Choroid plexus epithelial cell (primary cell): ENCODE measurements around the gene BCR.
A peak's percentile ranks its signal among the peaks of the same experiment; 100 is the strongest.

Experiments used
- DNase-seq: peaks from one replicate; pipeline ENCODE4 v3.0.0-alpha.2; 2010; ENCODE audit warnings: low read depth
- H3K4me3 ChIP-seq: 2 replicates; pipeline ENCODE4 v1.5.1; 2011; ENCODE audit warnings: low read depth, mild to moderate bottlenecking, control low read depth, low read length, moderate library complexity
- TF ChIP-seq, protein P1 (sequence below): conservative IDR thresholded peaks from 2 replicates; pipeline ENCODE4 v1.5.1; 2011; ENCODE audit warnings: low read depth, mild to moderate bottlenecking, control low read depth, inconsistent platforms, low read length, moderate library complexity

The BCR gene

GRCh38 chr22:23241562-23242472, 61.5 kb downstream of the BCR start:
- DNase-seq, result no peak
- H3K4me3 ChIP-seq, result no peak overlapping the region
- TF ChIP-seq, protein P1, sequence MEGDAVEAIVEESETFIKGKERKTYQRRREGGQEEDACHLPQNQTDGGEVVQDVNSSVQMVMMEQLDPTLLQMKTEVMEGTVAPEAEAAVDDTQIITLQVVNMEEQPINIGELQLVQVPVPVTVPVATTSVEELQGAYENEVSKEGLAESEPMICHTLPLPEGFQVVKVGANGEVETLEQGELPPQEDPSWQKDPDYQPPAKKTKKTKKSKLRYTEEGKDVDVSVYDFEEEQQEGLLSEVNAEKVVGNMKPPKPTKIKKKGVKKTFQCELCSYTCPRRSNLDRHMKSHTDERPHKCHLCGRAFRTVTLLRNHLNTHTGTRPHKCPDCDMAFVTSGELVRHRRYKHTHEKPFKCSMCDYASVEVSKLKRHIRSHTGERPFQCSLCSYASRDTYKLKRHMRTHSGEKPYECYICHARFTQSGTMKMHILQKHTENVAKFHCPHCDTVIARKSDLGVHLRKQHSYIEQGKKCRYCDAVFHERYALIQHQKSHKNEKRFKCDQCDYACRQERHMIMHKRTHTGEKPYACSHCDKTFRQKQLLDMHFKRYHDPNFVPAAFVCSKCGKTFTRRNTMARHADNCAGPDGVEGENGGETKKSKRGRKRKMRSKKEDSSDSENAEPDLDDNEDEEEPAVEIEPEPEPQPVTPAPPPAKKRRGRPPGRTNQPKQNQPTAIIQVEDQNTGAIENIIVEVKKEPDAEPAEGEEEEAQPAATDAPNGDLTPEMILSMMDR, result no peak

DNA sequence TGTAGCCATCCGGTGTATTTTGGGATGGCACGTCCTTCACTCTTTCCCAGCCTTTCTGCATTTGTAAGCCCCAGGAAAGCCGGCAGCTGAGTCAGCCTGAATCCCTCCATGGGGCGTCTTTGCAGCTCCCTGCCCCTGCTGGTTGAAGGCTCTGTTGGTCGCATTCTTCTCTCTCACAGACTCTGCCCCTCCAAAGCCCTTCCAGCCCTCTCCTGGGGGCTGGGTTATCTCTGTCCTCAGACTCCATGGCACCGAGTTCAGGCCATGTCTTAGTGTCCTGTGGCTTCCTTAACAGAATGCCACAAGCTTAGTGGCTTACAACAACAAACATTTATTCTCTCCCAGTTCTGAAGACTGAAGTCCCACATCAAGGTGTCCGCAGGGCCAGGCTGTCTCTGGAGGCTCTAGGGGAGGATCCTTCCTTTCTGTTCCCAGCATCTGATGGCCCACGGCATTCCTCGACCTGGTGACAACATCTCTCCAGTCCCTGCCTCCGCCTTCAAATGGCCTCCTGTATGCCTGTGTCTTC, 62.2 kb downstream of the BCR start:
- H3K4me3 ChIP-seq, result no peak overlapping the region
- DNase-seq, result peak; percentile 66

DNA sequence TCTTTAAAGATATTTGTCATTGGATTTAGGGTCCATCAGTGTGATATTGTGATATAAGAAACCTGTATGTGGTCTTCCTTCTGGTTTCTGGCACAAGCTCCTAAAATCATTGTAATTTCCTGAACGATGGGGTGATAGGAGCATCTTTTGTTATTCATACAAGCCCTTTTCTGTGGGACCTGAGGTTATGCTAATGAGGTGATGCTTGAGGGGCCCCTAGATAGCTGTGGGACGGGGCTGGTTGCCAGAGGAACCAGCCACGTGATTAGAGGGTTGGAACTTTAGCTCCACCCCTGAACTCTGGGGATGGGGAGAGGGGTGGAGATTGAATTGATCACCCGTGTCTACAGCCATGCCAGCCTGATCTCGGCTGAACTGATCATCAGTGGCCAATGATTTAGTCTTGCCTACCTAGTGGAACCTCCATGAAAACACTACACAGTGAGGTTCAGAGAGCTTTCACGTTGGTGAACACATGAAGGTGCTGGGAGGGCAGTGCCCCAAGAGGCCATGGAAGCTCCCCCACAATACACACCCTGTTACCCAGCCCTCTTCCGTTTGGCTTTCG, 62.8 kb downstream of the BCR start:
- TF ChIP-seq, protein P1, result peak; percentile 1
- no peak for DNase-seq
- H3K4me3 ChIP-seq, result no peak overlapping the region

More for the DNA sequence above, 62.2 kb downstream of the BCR start:
- TF ChIP-seq, protein P1, result peak; percentile 44

DNA sequence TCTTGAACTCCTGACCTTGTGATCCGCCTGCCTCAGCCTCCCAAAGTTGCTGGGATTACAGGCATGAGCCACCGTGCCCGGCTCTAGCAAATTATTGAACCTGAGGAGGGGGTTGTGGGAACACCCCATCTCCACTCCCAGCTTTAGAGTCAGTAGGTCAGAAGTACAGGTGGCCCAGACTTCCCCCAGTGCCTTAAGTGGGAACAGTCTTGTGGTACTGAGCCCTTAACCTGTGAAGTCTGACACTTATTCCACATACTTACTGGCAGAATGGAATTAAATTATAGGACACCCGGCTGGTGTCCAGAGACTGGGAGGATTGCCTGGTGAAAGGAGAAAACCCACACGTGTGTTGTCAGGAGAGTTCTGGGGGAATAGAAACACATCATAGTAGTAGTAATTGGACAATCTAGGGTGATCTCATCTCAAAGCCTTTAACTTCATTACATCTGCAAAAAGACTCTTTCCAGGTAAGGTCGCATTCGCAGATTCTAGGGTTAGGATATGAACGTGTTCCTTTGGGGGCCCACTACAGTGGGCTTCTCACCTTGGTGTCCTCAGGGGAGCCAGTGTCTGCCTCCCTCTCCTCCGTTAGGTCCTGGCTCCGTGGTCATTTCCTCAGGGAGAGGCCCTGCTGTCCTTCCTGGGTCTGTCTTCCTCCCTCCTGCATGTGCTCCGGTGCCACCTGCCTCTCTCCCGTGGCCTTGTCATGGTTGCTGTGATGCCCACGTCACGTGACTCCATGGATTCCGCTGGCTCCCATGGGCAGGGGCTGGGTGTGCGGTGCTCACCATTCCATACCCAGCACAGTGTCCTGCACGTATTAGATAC, 63.8 kb downstream of the BCR start:
- no peak overlapping the region for H3K4me3 ChIP-seq
- DNase-seq, result no peak
- TF ChIP-seq, protein P1, result no peak

DNA sequence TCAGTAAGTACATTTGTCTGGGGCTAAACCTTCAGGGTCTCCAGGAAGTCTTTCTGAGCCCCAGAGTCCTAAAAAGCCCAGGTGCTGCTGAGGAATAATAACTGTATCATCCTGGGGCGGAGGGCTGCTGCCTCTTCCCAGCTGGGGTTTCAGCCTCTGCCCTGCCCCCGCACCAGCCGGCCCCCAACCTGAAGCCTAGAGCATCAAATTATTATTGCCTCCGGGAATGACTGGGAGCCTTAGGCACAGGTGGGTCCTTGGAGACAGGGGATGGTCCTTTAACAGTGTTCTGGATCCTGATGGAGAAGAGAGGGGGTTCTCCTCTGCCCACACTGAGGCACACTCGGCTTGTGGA, 64.4 kb downstream of the BCR start:
- no peak overlapping the region for H3K4me3 ChIP-seq
- TF ChIP-seq, protein P1, result no peak
- no peak for DNase-seq

- H3K4me3 ChIP-seq, result no peak overlapping the region
- TF ChIP-seq, protein P1, result no peak
- peak; percentile 50 for DNase-seq
These were observed 64.9 kb downstream of the BCR start for GRCh38 chr22:23245045-23245798.
